SK-N-SH treated with all-trans-retinoic acid at 6 μM for 48 hours (cell line): ENCODE measurements around the gene PPP2R5A.

ENCODE experiments used
- ATAC-seq: fragments of 200-7000 bp; cut with Tn5 transposase; 3 replicates; pipeline ENCODE4 v1.9.1; 2020; ENCODE audit warnings: mild to moderate bottlenecking, moderate library complexity
- ARNTL ChIP-seq: fragments of 450-650 bp; formaldehyde crosslinking; IDR thresholded peaks from 2 replicates; pipeline ENCODE4 v1.5.0; 2020; ENCODE audit warnings: low read depth, mild to moderate bottlenecking, moderate library complexity, borderline replicate concordance
- BACH2 ChIP-seq: fragments of 250-450 bp; sonication (Bioruptor Pico); IDR thresholded peaks from 2 replicates; pipeline ENCODE4 v1.9.0; 2021; ENCODE audit warnings: mild to moderate bottlenecking, borderline replicate concordance
- CSDC2 ChIP-seq: fragments of 250-450 bp; sonication (Bioruptor Pico); IDR thresholded peaks from 2 replicates; pipeline ENCODE4 v1.5.0; 2020; ENCODE audit warnings: mild to moderate bottlenecking, moderate library complexity
- ESRRG ChIP-seq: fragments of 250-450 bp; sonication (Bioruptor Pico); IDR thresholded peaks from 2 replicates; pipeline ENCODE4 v1.6.1; 2021; ENCODE audit warnings: mild to moderate bottlenecking
- GLIS3 ChIP-seq: fragments of 250-450 bp; sonication (Bioruptor Pico); IDR thresholded peaks from 2 replicates; pipeline ENCODE4 v1.5.0; 2020; ENCODE audit warnings: mild to moderate bottlenecking, moderate library complexity
- ISL1 ChIP-seq: fragments of 250-450 bp; sonication (Bioruptor Pico); IDR thresholded peaks from 2 replicates; pipeline ENCODE4 v2.1.2; 2022; ENCODE audit warnings: mild to moderate bottlenecking, moderate library complexity
- OSR1 ChIP-seq: fragments of 250-450 bp; sonication (Bioruptor Pico); IDR thresholded peaks from 2 replicates; pipeline ENCODE4 v1.8.0; 2022; ENCODE audit warnings: moderate library complexity, mild to moderate bottlenecking, inconsistent platforms
- PPARA ChIP-seq: fragments of 250-450 bp; sonication (Bioruptor Pico); IDR thresholded peaks from 2 replicates; pipeline ENCODE4 v1.5.0; 2020; ENCODE audit warnings: mild to moderate bottlenecking, borderline replicate concordance
- RARB ChIP-seq: fragments of 250-450 bp; sonication (Bioruptor Pico); IDR thresholded peaks from 2 replicates; pipeline ENCODE4 v1.8.0; 2021; ENCODE audit warnings: mild to moderate bottlenecking, moderate library complexity
- SNAI2 ChIP-seq: fragments of 250-450 bp; sonication (Bioruptor Pico); IDR thresholded peaks from 2 replicates; pipeline ENCODE4 v1.5.0; 2020; ENCODE audit warnings: mild to moderate bottlenecking, moderate library complexity
- TCF4 ChIP-seq: fragments of 250-450 bp; sonication (Bioruptor Pico); IDR thresholded peaks from 2 replicates; pipeline ENCODE4 v1.8.0; 2021; ENCODE audit warnings: mild to moderate bottlenecking, moderate library complexity, borderline replicate concordance
- TOX ChIP-seq: fragments of 250-450 bp; sonication (Bioruptor Pico); IDR thresholded peaks from 2 replicates; pipeline ENCODE4 v1.8.0; 2021; ENCODE audit warnings: mild to moderate bottlenecking, moderate library complexity, borderline replicate concordance
- ZC3H10 ChIP-seq: fragments of 250-450 bp; sonication (Bioruptor Pico); IDR thresholded peaks from 2 replicates; pipeline ENCODE4 v1.5.1; 2021; ENCODE audit warnings: mild to moderate bottlenecking, moderate library complexity
- ZFP3 ChIP-seq: fragments of 250-450 bp; sonication (Bioruptor Pico); IDR thresholded peaks from 2 replicates; pipeline ENCODE4 v1.5.0; 2020; ENCODE audit warnings: mild to moderate bottlenecking, moderate library complexity
- ZFP30 ChIP-seq: fragments of 450-650 bp; formaldehyde crosslinking; IDR thresholded peaks from 2 replicates; pipeline ENCODE4 v1.5.0; 2022; ENCODE audit warnings: mild to moderate bottlenecking, moderate library complexity
- ZNF565 ChIP-seq: fragments of 450-650 bp; formaldehyde crosslinking; conservative IDR thresholded peaks from 2 replicates; pipeline ENCODE4 v1.5.0; 2020; ENCODE audit warnings: low read depth, mild to moderate bottlenecking, moderate library complexity
- ZNF70 ChIP-seq: fragments of 450-650 bp; formaldehyde crosslinking; IDR thresholded peaks from 2 replicates; pipeline ENCODE4 v1.5.0; 2020; ENCODE audit warnings: mild to moderate bottlenecking, moderate library complexity
- ZNF8 ChIP-seq: fragments of 450-650 bp; formaldehyde crosslinking; IDR thresholded peaks from 2 replicates; pipeline ENCODE4 v1.5.0; 2020; ENCODE audit warnings: mild to moderate bottlenecking, moderate library complexity
- TF ChIP-seq, protein P1 (sequence below): fragments of 250-450 bp; sonication (Bioruptor Pico); IDR thresholded peaks from 2 replicates; pipeline ENCODE4 v1.8.0; 2021; ENCODE audit warnings: low read depth, mild to moderate bottlenecking, moderate library complexity, borderline replicate concordance
- TF ChIP-seq, protein P2 (sequence below): fragments of 250-450 bp; sonication (Bioruptor Pico); IDR thresholded peaks from 2 replicates; pipeline ENCODE4 v1.8.0; 2020; ENCODE audit warnings: mild to moderate bottlenecking, moderate library complexity, borderline replicate concordance
- TF ChIP-seq, protein P3 (sequence below): fragments of 250-450 bp; sonication (Bioruptor Pico); IDR thresholded peaks from 2 replicates; pipeline ENCODE4 v1.5.1; 2021; ENCODE audit warnings: mild to moderate bottlenecking, moderate library complexity

The PPP2R5A gene

DNA sequence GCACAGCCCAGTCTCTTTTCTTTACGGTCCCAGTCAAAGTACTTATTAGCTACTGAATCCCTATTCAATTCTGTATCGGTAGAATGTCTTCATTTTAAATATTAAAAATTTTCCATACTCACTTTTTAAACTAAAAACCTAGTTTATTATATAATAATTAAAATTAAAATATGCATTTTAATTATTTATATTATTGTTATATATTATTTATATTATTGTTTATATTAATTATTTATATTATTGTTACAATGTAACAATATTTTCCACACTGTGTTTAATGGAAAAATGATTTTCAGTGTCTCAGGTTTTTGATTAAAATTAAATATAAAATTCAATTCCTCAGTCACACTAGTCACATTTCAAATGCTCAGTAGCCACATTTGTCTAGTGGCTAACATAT, 18.2 kb upstream of the PPP2R5A start:
- ATAC-seq, result no peak
- no peak for TF ChIP-seq ZNF565 (CRISPR knock-in tag)

DNA sequence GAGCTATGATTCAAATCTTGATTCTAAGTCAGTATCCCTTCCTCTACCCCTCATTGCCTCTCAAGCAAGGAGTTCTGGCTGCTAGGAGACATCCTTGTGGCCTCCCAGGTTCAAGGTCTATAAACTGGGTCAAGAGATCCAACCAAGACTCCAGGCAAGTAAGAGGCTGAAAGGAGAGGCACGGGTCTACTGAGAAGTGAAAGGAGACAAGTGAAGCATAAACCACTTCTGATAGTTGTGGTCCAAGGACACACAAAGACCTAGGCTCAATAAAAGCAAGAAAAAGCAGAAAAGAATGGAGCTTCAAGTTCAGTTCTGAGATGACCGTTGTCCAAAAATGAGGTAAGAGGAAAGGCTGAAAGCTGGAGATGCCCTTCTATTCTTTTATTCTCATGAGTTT, 17.8 kb upstream of the PPP2R5A start:
- no peak for ATAC-seq
- TF ChIP-seq ZNF8 (no peak), ZFP3 (CRISPR knock-in tag) (no peak), RARB (CRISPR knock-in tag) (no peak), PPARA (no peak), SNAI2 (no peak), ZNF565 (CRISPR knock-in tag) (no peak), CSDC2 (no peak), GLIS3 (CRISPR knock-in tag) (no peak), OSR1 (CRISPR knock-in tag) (no peak), ESRRG (CRISPR knock-in tag) (no peak)

- TF ChIP-seq ISL1, result no peak
- peak; percentile 64 for ATAC-seq
Observed at GRCh38 chr1:212269306-212269705, 15.9 kb upstream of the PPP2R5A start.

GRCh38 chr1:212270564-212270963, 14.6 kb upstream of the PPP2R5A start:
- ATAC-seq, result no peak
- no peak for TF ChIP-seq BACH2
- TF ChIP-seq OSR1 (CRISPR knock-in tag), result no peak
- no peak for TF ChIP-seq ZFP3 (CRISPR knock-in tag)
- TF ChIP-seq, protein P1, sequence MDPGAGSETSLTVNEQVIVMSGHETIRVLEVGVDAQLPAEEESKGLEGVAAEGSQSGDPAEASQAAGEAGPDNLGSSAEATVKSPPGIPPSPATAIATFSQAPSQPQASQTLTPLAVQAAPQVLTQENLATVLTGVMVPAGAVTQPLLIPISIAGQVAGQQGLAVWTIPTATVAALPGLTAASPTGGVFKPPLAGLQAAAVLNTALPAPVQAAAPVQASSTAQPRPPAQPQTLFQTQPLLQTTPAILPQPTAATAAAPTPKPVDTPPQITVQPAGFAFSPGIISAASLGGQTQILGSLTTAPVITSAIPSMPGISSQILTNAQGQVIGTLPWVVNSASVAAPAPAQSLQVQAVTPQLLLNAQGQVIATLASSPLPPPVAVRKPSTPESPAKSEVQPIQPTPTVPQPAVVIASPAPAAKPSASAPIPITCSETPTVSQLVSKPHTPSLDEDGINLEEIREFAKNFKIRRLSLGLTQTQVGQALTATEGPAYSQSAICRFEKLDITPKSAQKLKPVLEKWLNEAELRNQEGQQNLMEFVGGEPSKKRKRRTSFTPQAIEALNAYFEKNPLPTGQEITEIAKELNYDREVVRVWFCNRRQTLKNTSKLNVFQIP (CRISPR knock-in tag), result no peak

DNA sequence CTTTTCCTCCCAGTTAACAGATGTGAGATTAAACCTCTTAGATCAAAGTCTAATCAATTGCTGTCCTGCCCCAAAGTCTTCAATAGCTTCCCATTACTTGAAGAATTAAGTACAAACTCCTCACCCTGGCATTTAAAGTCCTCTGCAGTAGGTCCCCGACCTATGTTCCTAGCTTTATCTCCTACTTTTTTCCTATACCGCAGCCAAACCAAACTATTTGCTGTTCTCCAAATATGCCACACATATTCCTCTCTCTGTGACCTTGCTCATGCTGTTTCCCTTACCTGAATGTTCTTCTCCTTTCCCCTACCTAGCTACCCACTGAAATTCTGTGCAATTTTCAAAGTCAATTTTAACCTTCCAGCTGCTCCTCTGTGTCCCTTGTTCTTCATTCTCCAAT, 14.0 kb upstream of the PPP2R5A start:
- no peak for ATAC-seq
- TF ChIP-seq ZNF70 (CRISPR knock-in tag) (no peak), ZNF565 (CRISPR knock-in tag) (no peak), TCF4 (no peak), RARB (CRISPR knock-in tag) (no peak), ARNTL (CRISPR knock-in tag) (no peak), TOX (no peak), GLIS3 (CRISPR knock-in tag) (no peak), ISL1 (no peak), SNAI2 (no peak)
- TF ChIP-seq, protein P2, sequence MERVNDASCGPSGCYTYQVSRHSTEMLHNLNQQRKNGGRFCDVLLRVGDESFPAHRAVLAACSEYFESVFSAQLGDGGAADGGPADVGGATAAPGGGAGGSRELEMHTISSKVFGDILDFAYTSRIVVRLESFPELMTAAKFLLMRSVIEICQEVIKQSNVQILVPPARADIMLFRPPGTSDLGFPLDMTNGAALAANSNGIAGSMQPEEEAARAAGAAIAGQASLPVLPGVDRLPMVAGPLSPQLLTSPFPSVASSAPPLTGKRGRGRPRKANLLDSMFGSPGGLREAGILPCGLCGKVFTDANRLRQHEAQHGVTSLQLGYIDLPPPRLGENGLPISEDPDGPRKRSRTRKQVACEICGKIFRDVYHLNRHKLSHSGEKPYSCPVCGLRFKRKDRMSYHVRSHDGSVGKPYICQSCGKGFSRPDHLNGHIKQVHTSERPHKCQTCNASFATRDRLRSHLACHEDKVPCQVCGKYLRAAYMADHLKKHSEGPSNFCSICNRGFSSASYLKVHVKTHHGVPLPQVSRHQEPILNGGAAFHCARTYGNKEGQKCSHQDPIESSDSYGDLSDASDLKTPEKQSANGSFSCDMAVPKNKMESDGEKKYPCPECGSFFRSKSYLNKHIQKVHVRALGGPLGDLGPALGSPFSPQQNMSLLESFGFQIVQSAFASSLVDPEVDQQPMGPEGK (CRISPR knock-in tag), result no peak

DNA sequence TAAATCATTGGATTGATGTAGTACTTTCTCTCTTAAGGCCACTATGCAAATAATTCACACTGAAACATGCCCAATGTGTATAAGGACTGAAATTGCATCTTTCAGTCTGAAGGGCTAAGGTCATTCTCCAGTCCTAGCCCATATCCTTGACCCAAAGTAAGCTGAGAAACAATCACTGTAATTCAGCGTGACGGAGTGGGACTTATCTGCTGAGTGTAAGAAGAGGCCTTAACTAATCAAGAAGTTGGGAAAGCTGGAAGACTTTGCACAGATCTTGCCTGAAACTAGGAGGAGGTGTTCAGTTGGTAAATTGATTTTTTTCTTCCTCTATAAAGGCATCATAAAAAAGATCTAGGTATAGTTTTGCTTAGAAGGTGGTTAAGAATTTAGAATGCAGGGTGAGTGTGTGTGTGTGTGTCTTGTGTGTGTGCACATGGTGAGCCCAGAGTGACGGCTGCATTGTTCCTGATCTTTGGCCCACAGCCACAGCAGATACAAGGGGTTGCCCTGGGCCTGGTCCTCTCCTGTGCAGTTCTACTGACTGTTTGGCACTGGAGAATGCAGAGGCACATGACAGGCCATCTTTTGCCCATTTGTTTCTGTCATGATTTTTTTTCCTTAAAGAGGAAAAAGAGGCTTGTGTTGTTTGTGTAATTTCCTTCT, 13.3 kb upstream of the PPP2R5A start:
- TF ChIP-seq ZNF70 (CRISPR knock-in tag) (no peak), TCF4 (no peak), ZNF8 (no peak), PPARA (no peak), SNAI2 (no peak), OSR1 (CRISPR knock-in tag) (no peak), ZFP3 (CRISPR knock-in tag) (no peak), ZFP30 (CRISPR knock-in tag) (no peak), TOX (no peak), CSDC2 (no peak), ESRRG (CRISPR knock-in tag) (no peak), ZC3H10 (CRISPR knock-in tag) (no peak), ISL1 (no peak)
- TF ChIP-seq, protein P2 (CRISPR knock-in tag), result no peak
- TF ChIP-seq, protein P1 (CRISPR knock-in tag), result no peak
- TF ChIP-seq, protein P3, sequence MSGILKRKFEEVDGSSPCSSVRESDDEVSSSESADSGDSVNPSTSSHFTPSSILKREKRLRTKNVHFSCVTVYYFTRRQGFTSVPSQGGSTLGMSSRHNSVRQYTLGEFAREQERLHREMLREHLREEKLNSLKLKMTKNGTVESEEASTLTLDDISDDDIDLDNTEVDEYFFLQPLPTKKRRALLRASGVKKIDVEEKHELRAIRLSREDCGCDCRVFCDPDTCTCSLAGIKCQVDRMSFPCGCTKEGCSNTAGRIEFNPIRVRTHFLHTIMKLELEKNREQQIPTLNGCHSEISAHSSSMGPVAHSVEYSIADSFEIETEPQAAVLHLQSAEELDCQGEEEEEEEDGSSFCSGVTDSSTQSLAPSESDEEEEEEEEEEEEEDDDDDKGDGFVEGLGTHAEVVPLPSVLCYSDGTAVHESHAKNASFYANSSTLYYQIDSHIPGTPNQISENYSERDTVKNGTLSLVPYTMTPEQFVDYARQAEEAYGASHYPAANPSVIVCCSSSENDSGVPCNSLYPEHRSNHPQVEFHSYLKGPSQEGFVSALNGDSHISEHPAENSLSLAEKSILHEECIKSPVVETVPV (CRISPR knock-in tag), result no peak
- no peak for ATAC-seq
